Islet of Langerhans (tissue), 1 donor: Measurements from ENCODE around the gene CYGB.

Source experiments
- FAIRE-seq: peaks from one replicate; lab custom pipeline; 2011; peaks lifted over from hg19 to GRCh38; lab: Jason Lieb, UNC

The CYGB gene

DNA sequence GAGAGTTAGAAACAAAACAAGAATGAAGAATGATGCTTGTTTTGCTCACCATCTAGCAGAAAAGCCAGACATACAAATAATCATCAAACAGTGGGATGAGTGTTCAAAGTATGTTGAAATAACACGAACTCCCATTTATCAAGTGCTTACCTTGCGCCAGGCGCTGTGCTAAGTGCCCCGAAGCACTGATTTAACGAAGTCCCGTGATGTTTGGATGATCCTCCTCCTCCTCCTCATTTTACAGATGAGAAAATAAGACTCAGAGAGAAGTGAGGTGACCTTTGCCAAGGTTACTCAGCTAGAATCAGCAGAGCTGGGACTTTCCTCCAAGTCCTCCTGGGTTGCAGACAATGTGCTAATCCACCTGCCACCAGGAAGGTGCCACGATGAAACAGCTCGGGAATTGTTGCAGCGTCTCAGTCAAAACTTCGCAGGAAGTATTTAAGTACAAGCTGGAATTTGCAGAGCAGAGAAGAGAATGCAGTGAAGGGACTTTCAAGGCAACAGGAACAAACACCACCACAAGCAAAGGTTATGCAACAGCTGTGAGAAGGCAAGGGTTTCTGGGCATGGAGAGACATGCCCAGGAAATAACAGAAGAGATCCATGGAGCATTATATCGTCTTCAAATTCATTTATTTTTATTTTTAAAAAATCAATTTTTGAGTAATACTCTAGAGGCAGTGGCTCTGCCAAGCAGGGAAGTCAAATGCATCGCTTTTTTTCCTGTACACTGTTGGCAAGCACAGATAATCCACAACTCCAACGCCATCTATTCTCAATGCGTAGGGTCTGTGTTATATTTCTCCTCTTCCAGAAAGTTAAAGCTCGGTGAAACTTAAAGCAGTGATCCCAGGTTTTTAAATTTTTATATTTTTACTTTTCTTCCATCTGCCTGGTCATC is 13.5 kb upstream of the CYGB start:
- no peak for FAIRE-seq

DNA sequence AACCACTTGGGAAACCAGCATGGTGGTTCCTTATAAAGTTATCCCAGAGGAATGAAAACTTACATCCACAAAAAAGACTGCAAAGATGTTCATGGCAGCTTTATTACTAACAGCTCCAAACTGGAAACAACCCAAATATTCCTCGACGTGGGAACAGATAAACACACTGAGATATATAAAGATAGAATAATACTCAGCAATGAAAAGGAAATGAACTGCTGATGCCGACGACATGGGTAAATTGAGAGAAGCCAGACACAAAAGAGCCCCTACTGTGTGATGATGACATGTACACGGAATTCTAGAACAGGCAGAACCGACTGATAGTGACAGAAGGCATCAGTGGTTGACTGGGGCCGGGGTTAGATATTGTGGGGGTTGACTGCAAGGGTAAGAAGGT is 12.0 kb upstream of the CYGB start:
- no peak for FAIRE-seq

- FAIRE-seq, result no peak
Observed at GRCh38 chr17:76549215-76549518, 11.7 kb upstream of the CYGB start.

GRCh38 chr17:76548378-76549214 is 11.1 kb upstream of the CYGB start:
- FAIRE-seq, result no peak

DNA sequence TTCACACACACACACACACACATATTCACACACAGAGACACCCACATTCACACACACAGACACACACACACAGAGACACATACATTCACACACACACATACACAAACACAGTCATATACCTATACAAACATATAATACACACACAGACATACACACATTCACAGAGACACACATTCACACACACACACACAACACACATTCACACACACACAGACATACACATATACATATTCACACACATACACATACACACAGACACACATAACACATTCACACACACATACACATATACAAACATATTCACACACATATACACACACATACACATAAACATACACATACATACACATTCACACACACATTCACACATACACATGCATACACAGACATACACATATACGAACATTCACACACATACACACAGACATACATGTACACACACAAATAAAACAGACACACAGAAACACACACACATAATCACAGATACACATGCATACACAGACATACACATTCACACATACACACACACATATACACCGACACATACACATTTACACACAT is 10.2 kb upstream of the CYGB start:
- no peak for FAIRE-seq

DNA sequence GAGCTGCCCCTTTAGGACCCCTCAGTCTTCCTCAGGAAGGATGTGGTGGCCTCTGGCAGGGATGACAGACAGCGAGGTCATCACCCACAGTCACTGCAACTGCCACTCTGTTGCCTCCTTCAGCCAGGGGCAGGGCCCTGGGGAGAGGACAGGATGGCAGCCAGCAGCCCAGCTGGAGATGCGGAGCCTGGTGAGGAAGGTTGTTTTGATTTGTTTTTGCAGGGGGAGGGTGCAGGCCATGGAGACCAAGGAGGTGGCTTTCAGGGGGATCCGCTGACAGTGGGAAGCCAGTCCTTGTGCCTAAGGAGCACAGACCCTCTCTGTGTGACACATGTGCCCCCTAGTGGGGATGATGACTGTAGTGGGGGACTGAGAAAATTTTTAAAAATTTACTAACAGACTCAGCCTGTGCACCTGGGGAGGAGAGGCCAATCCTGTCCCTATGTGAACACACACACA is 9.7 kb upstream of the CYGB start:
- no peak for FAIRE-seq

DNA sequence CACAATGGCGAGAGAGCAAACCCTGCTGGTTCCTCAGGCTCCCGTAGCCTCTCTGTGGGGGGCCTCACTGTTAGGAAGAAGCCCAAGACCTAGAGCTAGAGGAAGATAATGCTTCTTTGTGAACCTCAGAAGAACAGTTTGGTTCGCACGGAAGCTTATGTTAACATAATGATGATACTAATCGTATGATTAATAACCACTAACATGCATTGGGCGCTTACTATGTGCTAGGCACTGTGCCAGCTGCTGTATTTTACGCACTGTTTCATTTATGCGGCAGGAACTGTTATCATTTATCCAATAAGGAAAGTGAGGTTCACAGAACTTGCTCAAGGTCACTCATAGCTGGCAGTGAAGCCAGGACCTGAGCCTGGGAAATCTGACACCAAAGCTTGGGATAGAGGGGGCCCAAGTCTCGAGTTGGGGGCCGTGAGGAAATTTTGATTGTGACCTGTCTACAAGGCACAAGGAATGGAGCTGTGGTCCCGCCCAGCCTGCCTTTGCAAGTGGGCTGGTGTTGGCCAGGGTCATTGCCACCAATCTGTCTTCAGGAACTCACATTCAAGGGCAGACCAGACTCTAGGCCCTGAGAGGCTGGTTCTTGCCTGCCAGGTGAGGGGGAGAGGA is 9.2 kb upstream of the CYGB start:
- no peak for FAIRE-seq

DNA sequence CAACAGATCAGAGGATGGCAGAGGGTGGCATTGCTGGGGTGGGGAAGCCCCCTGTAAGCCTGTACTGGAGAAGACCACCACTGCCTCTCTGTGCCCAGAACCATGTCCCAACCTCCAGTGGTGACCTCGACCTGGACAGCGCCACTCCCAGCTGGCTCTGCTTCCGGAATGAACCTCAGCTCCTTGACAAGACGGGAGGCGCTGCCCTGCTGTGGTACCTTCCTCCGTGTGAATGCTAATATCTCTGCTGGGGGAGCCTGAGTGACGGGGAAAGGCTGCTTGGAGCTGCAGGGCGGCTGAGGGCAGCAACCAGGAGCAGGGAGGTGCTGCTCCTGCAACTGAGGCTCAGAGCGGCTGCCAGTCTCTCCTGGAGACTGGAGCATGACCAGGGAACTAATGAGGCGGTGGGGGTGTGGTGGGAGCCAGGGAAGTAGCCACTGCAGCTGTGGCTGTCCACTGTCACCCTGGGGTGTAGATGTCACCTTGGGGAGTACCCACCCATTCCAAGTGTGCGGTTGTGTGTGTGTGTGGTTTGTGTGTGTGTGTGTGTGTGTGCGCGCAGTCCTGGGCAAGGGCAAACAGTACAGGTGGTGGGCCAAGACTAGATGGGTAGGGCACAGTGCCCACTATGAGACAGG is 8.5 kb upstream of the CYGB start:
- no peak for FAIRE-seq

GRCh38 chr17:76544546-76545365 is 7.2 kb upstream of the CYGB start:
- FAIRE-seq, result no peak

DNA sequence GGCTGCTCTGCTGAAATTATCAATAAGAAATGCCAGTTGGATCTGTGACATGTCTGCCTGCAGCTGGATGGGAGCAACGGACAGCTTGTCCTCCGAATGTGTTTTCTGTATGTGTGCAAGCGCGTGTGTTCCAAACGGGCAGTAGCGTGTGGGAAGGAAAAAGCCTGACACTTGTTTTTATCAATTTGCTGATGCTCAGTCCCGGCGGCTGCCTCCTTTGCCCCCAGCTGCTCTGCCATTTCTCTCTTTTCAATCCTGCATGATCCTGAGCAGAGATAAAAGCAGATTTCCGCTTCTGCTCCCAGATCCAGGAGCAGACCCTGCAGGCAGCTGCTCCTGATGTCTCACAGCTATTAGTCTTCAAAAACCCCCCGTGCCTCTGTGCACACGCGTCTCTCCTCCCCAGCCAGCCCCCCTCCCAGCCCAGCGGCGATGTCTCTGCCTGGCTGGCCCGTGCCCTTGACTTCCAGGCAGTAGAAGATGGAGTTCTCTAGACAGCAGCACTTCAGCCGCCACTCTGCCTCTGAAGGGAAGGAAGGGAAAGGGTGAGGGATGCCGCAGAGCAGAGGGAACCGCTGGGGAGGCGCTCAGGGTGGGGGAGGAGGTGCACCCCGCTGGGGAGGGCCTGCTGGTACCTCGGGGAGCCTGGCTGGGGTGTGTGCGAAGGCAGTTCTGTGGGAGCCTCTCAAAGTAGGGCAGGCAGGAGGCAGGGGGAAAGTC is 6.5 kb upstream of the CYGB start:
- no peak for FAIRE-seq

GRCh38 chr17:76543482-76543825 is 5.9 kb upstream of the CYGB start:
- FAIRE-seq, result no peak

GRCh38 chr17:76542984-76543383 is 5.5 kb upstream of the CYGB start:
- no peak for FAIRE-seq

GRCh38 chr17:76542566-76542971 is 5.1 kb upstream of the CYGB start:
- no peak for FAIRE-seq

DNA sequence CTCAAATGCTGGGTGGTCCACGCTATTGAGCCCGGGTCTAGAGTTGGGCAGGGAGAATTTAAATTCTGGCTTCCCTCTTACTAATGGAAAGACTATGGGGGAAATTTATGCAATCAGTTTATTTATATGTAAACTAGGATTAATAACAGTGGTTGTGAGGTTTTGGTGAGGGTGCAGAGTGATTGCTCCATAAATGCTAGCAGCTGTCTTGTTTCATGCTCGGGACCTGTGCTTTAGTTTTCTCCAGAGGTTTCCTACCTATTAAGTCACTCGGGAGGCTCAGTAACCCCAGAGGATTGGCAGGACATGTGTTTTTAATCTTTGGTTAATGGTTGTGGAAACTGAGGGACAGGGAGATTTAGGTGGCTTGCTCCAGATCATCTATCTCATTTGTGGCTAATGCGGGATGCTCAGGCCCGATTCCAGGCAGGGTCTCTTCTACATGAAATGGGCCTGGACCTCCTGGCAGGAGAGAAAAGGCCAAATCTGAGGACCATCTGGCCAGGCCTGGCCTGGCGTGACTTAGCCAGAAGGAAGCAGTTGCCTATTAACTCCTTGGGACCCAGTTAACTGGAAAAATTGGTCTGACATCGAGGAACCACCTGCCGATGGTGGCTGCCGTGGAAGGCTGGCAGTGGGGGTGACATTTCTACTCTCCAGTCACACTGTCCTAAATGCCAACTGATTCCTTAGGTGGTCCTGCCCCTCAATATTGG is 4.4 kb upstream of the CYGB start:
- FAIRE-seq, result no peak

- FAIRE-seq, result peak; percentile 43
Observed at GRCh38 chr17:76540381-76541300, 3.1 kb upstream of the CYGB start.

DNA sequence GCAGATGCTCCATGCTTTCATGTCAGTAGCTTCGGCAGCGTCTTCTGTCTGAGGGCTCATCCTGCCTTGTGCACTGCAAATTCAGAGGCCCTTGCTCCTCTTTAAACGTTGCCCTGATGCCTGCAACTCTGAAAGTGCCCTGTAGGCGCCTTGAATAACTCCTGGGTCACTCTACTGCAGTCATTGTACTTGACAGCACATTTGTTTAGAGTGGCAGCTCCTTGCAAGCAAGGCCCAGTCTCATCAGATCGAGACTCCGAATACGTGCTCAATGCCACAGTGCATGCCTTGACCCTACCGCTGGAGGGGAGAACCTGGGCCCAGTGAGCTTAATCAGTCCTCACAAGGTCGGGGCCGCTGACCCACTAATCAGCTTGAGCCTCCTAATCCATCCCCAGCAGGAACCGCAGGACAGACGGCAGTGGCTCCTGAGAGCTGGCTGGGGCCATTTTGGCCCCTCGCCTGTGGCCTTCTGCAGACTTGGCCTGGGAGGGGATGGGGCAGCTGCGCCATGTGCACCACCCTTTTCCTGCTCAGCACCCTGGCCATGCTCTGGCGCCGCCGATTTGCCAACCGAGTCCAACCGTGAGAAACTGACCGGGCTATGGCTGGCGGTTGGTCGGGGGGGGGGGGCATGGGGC is 2.2 kb upstream of the CYGB start, which contains the start of gene PRCD:
PRCD (plus strand) TSS at position 414 of the 641 bp plus-strand sequence; CDS start at position 512, 98 bp downstream.
- FAIRE-seq, result no peak

- no peak for FAIRE-seq
Observed at GRCh38 chr17:76538941-76539570, 1.5 kb upstream of the CYGB start.
